H1 (cell line): ENCODE results near the gene SFT2D1. TPM values are rescaled to one million over a fixed set of nuclear protein-coding genes. Genes with fewer than 3 reads are reported as not detected.

Experiments used
- CTCF ChIA-PET: fragments of 300-600 bp; sonication (Branson Sonifier 250); formaldehyde crosslinking; loops from one replicate; lab custom pipeline; 2021; ENCODE audit not compliant: partially characterized antibody; lab: Charles Lee
- POLR2A ChIA-PET: fragments of 300-600 bp; sonication (Branson Sonifier 250); formaldehyde crosslinking; loops from one replicate; lab custom pipeline; 2021; ENCODE audit warnings: inconsistent platforms; ENCODE audit not compliant: partially characterized antibody; lab: Charles Lee
- DNase-seq, 2 experiments: peaks; one replicate each; pipeline versions ENCODE4 v3.0.0 to v3.0.0-alpha.2; 2010 to 2022; ENCODE audit warnings: low spot score in 2 of 2, low read depth in 1 of 2, mixed read lengths in 1 of 2
- FAIRE-seq: peaks from 2 replicates; lab custom pipeline; 2011; peaks lifted over from hg19 to GRCh38; lab: Jason Lieb, UNC
- H2AFZ ChIP-seq: 2 replicates; pipeline ENCODE4 v1.8.1; 2012; ENCODE audit warnings: low read length, inconsistent platforms
- H2AK5ac ChIP-seq: 2 replicates; pipeline ENCODE4 v1.6.1; 2013; ENCODE audit warnings: low read depth, low read length
- H2BK120ac ChIP-seq: replicated peaks from 2 replicates; pipeline ENCODE3; 2013; ENCODE audit warnings: low read depth, low read length, inconsistent platforms
- H2BK12ac ChIP-seq: 2 replicates; pipeline ENCODE4 v1.6.1; 2013; ENCODE audit warnings: low read depth, low read length
- H2BK15ac ChIP-seq: 2 replicates; pipeline ENCODE4 v1.6.1; 2013; ENCODE audit warnings: low read length
- H2BK20ac ChIP-seq: 2 replicates; pipeline ENCODE4 v1.6.1; 2013; ENCODE audit warnings: low read length
- H2BK5ac ChIP-seq: 2 replicates; pipeline ENCODE4 v1.6.1; 2013; ENCODE audit warnings: low read depth, low read length
- H3K14ac ChIP-seq: 2 replicates; pipeline ENCODE4 v1.6.1; 2013; ENCODE audit warnings: inconsistent platforms; ENCODE audit not compliant: insufficient read length
- H3K18ac ChIP-seq: 2 replicates; pipeline ENCODE4 v1.6.1; 2013; ENCODE audit warnings: low read length; ENCODE audit errors: extremely low read depth
- H3K23ac ChIP-seq: 2 replicates; pipeline ENCODE4 v1.6.1; 2013; ENCODE audit warnings: inconsistent platforms; ENCODE audit not compliant: insufficient read length
- H3K23me2 ChIP-seq: 2 replicates; pipeline ENCODE4 v1.6.1; 2013; ENCODE audit warnings: low read depth, low read length
- H3K27ac ChIP-seq: 2 replicates; pipeline ENCODE4 v1.6.1; 2011; ENCODE audit warnings: low read depth, low read length, inconsistent platforms
- H3K27me3 ChIP-seq, 4 experiments: replicated peaks in 1 of 4; 1 replicate in 1 of 4; 2 replicates in 3 of 4; pipeline versions ENCODE4 v1.6.1 to v1.8.1; 2011 to 2013; ENCODE audit warnings: low read length in 3 of 4, mild to moderate bottlenecking in 3 of 4, inconsistent platforms in 2 of 4, mixed read lengths in 2 of 4, moderate library complexity in 1 of 4; ENCODE audit not compliant: control insufficient read depth in 3 of 4, insufficient read depth in 3 of 4; ENCODE audit errors: extremely low read depth in 1 of 4
- H3K36me3 ChIP-seq, 4 experiments: 2 replicates each; pipeline versions ENCODE4 v1.6.1 to v1.8.1; 2011 to 2013; ENCODE audit warnings: mild to moderate bottlenecking in 4 of 4, low read length in 3 of 4, moderate library complexity in 2 of 4, control low read depth in 1 of 4, inconsistent platforms in 1 of 4; ENCODE audit not compliant: insufficient read depth in 4 of 4, control insufficient read depth in 2 of 4
- H3K4ac ChIP-seq: replicated peaks from 2 replicates; pipeline ENCODE3; 2013; ENCODE audit warnings: low read length, low read depth, mixed read lengths, inconsistent platforms; ENCODE audit not compliant: insufficient read length
- H3K4me1 ChIP-seq, 4 experiments: replicated peaks in 1 of 4; 1 replicate in 1 of 4; 2 replicates in 3 of 4; pipeline versions ENCODE4 v1.6.1 to v1.8.1; 2011 to 2013; ENCODE audit warnings: low read length in 3 of 4, inconsistent platforms in 2 of 4, mixed read lengths in 1 of 4; ENCODE audit not compliant: insufficient read depth in 4 of 4, control insufficient read depth in 3 of 4
- H3K4me2 ChIP-seq, 2 experiments: 2 replicates each; pipeline versions ENCODE4 v1.6.1 to v1.8.1; 2011 to 2013; ENCODE audit warnings: low read depth in 2 of 2, low read length in 2 of 2, control low read depth in 1 of 2, inconsistent platforms in 1 of 2, mild to moderate bottlenecking in 1 of 2; ENCODE audit not compliant: insufficient read depth in 1 of 2
- H3K4me3 ChIP-seq, 4 experiments: fragments of 200-600, 300-600 bp in 1 of 4; sonication (generic), shearing (Covaris generic), sonication (Bioruptor Twin) in 1 of 4; 2 replicates each; pipeline versions ENCODE4 v1.5.1 to v1.8.1; 2011 to 2016; ENCODE audit warnings: low read length in 4 of 4, low read depth in 3 of 4, control low read depth in 2 of 4, inconsistent platforms in 2 of 4, mild to moderate bottlenecking in 2 of 4, mixed read lengths in 1 of 4, moderate library complexity in 1 of 4; ENCODE audit not compliant: insufficient read depth in 2 of 4; ENCODE audit errors: extremely low read depth in 1 of 4
- H3K56ac ChIP-seq: replicated peaks from 2 replicates; pipeline ENCODE3; 2013; ENCODE audit warnings: low read depth, mild to moderate bottlenecking, mixed read lengths, low read length, inconsistent platforms; ENCODE audit not compliant: insufficient read length
- H3K79me1 ChIP-seq: 2 replicates; pipeline ENCODE4 v1.6.1; 2013; ENCODE audit warnings: low read depth, low read length, control low read depth
- H3K79me2 ChIP-seq, 2 experiments: 2 replicates each; pipeline versions ENCODE4 v1.6.1 to v1.8.1; 2012 to 2013; ENCODE audit warnings: low read length in 2 of 2, mild to moderate bottlenecking in 2 of 2, inconsistent platforms in 1 of 2; ENCODE audit not compliant: insufficient read depth in 2 of 2, control insufficient read depth in 1 of 2
- H3K9ac ChIP-seq, 4 experiments: replicated peaks in 1 of 4; 1 replicate in 1 of 4; 2 replicates in 3 of 4; pipeline versions ENCODE4 v1.6.1 to v1.8.1; 2011 to 2013; ENCODE audit warnings: low read depth in 3 of 4, low read length in 3 of 4, control low read depth in 2 of 4, mild to moderate bottlenecking in 2 of 4, moderate library complexity in 2 of 4, inconsistent platforms in 1 of 4; ENCODE audit errors: extremely low read depth in 1 of 4
- H3K9me3 ChIP-seq, 2 experiments: 2 replicates each; pipeline versions ENCODE4 v1.6.1 to v1.8.1; 2012 to 2013; ENCODE audit warnings: mild to moderate bottlenecking in 2 of 2, moderate library complexity in 2 of 2, control low read depth in 1 of 2, inconsistent platforms in 1 of 2, low read depth in 1 of 2, low read length in 1 of 2, mixed read lengths in 1 of 2; ENCODE audit not compliant: insufficient read depth in 2 of 2
- H4K20me1 ChIP-seq, 2 experiments: replicated peaks in 1 of 2; 2 replicates each; pipeline versions ENCODE3 to v1.8.1; 2011 to 2013; ENCODE audit warnings: inconsistent platforms in 2 of 2, low read length in 2 of 2, mild to moderate bottlenecking in 1 of 2; ENCODE audit not compliant: insufficient read depth in 2 of 2, control insufficient read depth in 1 of 2
- H4K5ac ChIP-seq: 2 replicates; pipeline ENCODE4 v1.6.1; 2013; ENCODE audit warnings: low read length, low read depth, mixed read lengths, inconsistent platforms; ENCODE audit not compliant: insufficient read length
- H4K8ac ChIP-seq: 2 replicates; pipeline ENCODE4 v1.8.0; 2013; ENCODE audit warnings: mild to moderate bottlenecking, moderate library complexity, low read length, inconsistent platforms; ENCODE audit not compliant: insufficient read depth; ENCODE audit errors: extremely low read depth
- H4K91ac ChIP-seq: replicated peaks from 2 replicates; pipeline ENCODE3; 2013; ENCODE audit warnings: low read length, mixed read lengths, inconsistent platforms; ENCODE audit not compliant: insufficient read length
- BRCA1 ChIP-seq: IDR thresholded peaks from 2 replicates; pipeline ENCODE4 v1.6.1; 2012; ENCODE audit warnings: low read depth, low read length, improper control_type of control experiment
- CTBP2 ChIP-seq: IDR thresholded peaks from 2 replicates; pipeline ENCODE4 v1.7.0; 2011; ENCODE audit warnings: borderline replicate concordance, mild to moderate bottlenecking, moderate library complexity, mixed read lengths, low read length; ENCODE audit not compliant: insufficient read depth, insufficient read length
- GABPA ChIP-seq: IDR thresholded peaks from 2 replicates; pipeline ENCODE4 v1.6.1; 2011; ENCODE audit warnings: mild to moderate bottlenecking, low read length, moderate library complexity, borderline replicate concordance; ENCODE audit not compliant: insufficient read depth
- GTF2F1 ChIP-seq: IDR thresholded peaks from 2 replicates; pipeline ENCODE4 v1.6.1; 2012; ENCODE audit warnings: low read depth, low read length, improper control_type of control experiment, borderline replicate concordance
- HDAC2 ChIP-seq, 2 experiments: fragments of 300-600 bp in 1 of 2; sonication (generic) in 1 of 2; IDR thresholded peaks; 2 replicates each; pipeline ENCODE4 v1.6.1; 2011 to 2012; ENCODE audit warnings: low read depth in 2 of 2, low read length in 2 of 2, mild to moderate bottlenecking in 2 of 2, moderate library complexity in 2 of 2, borderline replicate concordance in 1 of 2, inconsistent platforms in 1 of 2
- KDM1A ChIP-seq: fragments of 200-600, 300-600 bp; sonication (generic); IDR thresholded peaks from 2 replicates; pipeline ENCODE4 v1.7.1; 2016; ENCODE audit warnings: mild to moderate bottlenecking, low read length, borderline replicate concordance
- NANOG ChIP-seq: IDR thresholded peaks from 2 replicates; pipeline ENCODE4 v1.6.1; 2011; ENCODE audit warnings: low read length, low read depth, mild to moderate bottlenecking, inconsistent platforms; ENCODE audit not compliant: insufficient read depth, poor library complexity, severe bottlenecking
- PHF8 ChIP-seq: fragments of 200-600 bp; sonication (generic); conservative IDR thresholded peaks from 2 replicates; pipeline ENCODE4 v1.7.1; 2012; ENCODE audit warnings: low read depth, mild to moderate bottlenecking, inconsistent platforms, low read length, moderate library complexity
- SIRT6 ChIP-seq: IDR thresholded peaks from one replicate; pipeline ENCODE4 v1.7.1; 2012; ENCODE audit warnings: low read length, inconsistent platforms
- TBP ChIP-seq: IDR thresholded peaks from 2 replicates; pipeline ENCODE4 v1.6.1; 2011; ENCODE audit warnings: low read depth, low read length, improper control_type of control experiment
- TEAD4 ChIP-seq: IDR thresholded peaks from 2 replicates; pipeline ENCODE4 v1.6.1; 2012; ENCODE audit warnings: low read depth, low read length, inconsistent platforms, mixed read lengths
- WGBS, 2 experiments: shearing (Covaris generic) in 1 of 2; methylation state at CpG; one replicate each; pipeline versions ENCODE4 v1.1.6 to v1.1.7; 2013 to 2015; ENCODE audit warnings: low lambda C conversion rate in 2 of 2, mixed read lengths in 2 of 2, inconsistent platforms in 1 of 2, low coverage in 1 of 2, missing lambda C conversion rate in 1 of 2; ENCODE audit not compliant: insufficient replicate concordance in 2 of 2, insufficient coverage in 1 of 2, insufficient read length in 1 of 2; ENCODE audit errors: extremely low coverage in 1 of 2, missing lambda C conversion rate in 1 of 2; 5-methylcytosine and 5-hydroxymethylcytosine counted together
- polyA plus RNA-seq, 7 experiments: library from polyadenylated mRNA; depleted of rRNA in 3 of 7; stranded (reverse) in 5 of 7; unstranded in 2 of 7; fragments of >200 nt in 5 of 7; fragments of 200-250 nt in 2 of 7; gene quantifications; 1 replicate in 5 of 7; 2 replicates in 1 of 7; 4 replicates in 1 of 7; pipeline versions ENCODE4 v1.2.1 to v1.2.3, GENCODE V29; 2011 to 2013; ENCODE audit warnings: missing spikeins in 2 of 7, mixed read lengths in 2 of 7
- total RNA-seq: library from RNA; stranded (reverse); fragmentation: NEBNext Ultra II Directional; extraction: Animal tissue kit (Norgen Biotek cat#: 25700); gene quantifications from 2 replicates; pipeline ENCODE4 v1.2.1, GENCODE V29; 2021

The SFT2D1 gene
- total and polyA plus RNA-seq, 2 of the 8 experiments (the other 6 are each of a cell fraction or from before 2014, with no cell fraction given): 52.3 to 76.1 TPM

DNA sequence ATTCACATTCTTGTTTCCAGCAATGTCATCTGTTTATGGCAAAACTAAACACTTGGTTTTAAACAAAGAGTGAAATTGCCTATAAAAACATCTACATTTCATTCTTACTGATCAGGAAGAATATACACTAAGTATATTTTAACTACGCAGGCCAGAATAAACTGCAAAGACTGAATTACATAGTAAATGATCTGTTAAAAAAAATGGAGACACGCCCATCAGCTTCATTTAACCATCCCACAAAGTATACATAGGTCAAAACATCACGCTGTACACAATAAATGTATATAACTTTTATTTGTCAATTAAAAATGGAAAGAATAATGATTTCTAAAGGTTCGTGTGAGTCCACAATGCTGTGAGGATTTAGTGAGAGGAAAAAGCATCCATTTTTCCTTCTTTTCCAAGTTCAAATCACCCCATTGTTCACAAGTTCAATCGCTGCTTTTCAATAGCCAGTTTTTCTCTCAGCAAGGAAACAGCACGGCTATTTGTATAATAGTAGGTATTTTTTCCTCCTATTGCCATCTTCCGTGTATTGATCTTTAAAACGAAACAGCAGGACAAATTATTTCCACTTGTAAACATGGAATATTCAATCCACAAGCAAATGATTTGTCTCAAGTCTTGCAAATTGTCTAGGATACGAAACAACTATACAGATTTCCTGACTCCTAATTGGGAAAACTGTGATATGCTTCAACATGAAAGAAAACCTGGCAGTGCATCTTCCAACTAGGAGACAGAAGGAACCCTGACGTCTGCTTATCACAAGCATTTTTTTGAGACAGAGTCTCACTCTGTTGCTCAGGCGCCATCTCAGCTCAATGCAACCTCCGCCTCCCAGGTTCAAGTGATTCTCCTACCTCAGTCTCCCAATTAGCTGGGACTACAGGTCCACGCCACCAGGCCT is 10.6 kb downstream of the SFT2D1 start:
- H3K27ac ChIP-seq: no peak overlapping the region
- no peak for FAIRE-seq
- TF ChIP-seq GABPA (no peak), NANOG (no peak), TEAD4 (no peak), HDAC2 (IDR thresholded peaks at IDR 0.05; ENCODE audit: borderline replicate concordance in 1 of 2, low read depth in 2 of 2, low read length in 2 of 2) (no peak), PHF8 (no peak), BRCA1 (no peak), SIRT6 (no peak), CTBP2 (no peak), TBP (no peak), GTF2F1 (no peak), KDM1A (no peak)

More for the DNA sequence above, 10.6 kb downstream of the SFT2D1 start:
- 74% methylated on average over 13 of the region's 13 CpGs; no CpG with 5 or more reads in 1 of the 2 experiments for WGBS, 2 experiments
- H2BK5ac ChIP-seq: no peak overlapping the region
- H2BK15ac ChIP-seq: no peak overlapping the region
- H3K18ac ChIP-seq: no peak overlapping the region
- no peak overlapping the region for H3K56ac ChIP-seq
- no peak overlapping the region for H3K14ac ChIP-seq
- H4K8ac ChIP-seq: no peak overlapping the region
- no peak overlapping the region for H2BK120ac ChIP-seq
- no peak overlapping the region for H4K5ac ChIP-seq
- H4K20me1 ChIP-seq: peaks cover 16 to 18% of the 10 kb centered on the region in 2 experiments
- H2BK12ac ChIP-seq: no peak overlapping the region
- peaks cover 0 to 6% (median 4%) of the 10 kb centered on the region in 4 experiments; a peak in 3 of 7 replicates for H3K4me1 ChIP-seq
- no peak overlapping the region for H3K9ac ChIP-seq
- H3K4me2 ChIP-seq: peak overlapping the region in 1 of 2 experiments; percentile 5; a peak in 1 of 4 replicates
- H3K9me3 ChIP-seq: no peaks in the 10 kb centered on the region
- ChIA-PET CTCF (interaction anchor here (1.3 to 1.7 kb wide), 5 partner anchors 16 to 69 kb away, joined by 4 to 6 read pairs (median 6); no protein-coding TSS in a partner anchor), POLR2A (interaction anchor here (1.1 to 2.9 kb wide), 4 partner anchors 12 to 29 kb away, joined by 3 to 10 read pairs (median 4); no protein-coding TSS in a partner anchor)
- H2AK5ac ChIP-seq: no peak overlapping the region
- no peak for DNase-seq
- H3K36me3 ChIP-seq: peaks cover 0 to 21% (median 10%) of the 10 kb centered on the region in 4 experiments; a peak in 5 of 8 replicates
- H3K4me3 ChIP-seq: no peak overlapping the region
- H3K79me2 ChIP-seq: peaks cover 9 to 94% of the 10 kb centered on the region in 2 experiments
- no peak overlapping the region for H4K91ac ChIP-seq
- H3K79me1 ChIP-seq: peaks cover 8% of the 10 kb centered on the region; the same call in 1 of the 2 replicates
- no peak overlapping the region for H2BK20ac ChIP-seq
- H3K23ac ChIP-seq: no peak overlapping the region
- no peak overlapping the region for H3K4ac ChIP-seq
- H2AFZ ChIP-seq: no peak overlapping the region
- no peaks in the 10 kb centered on the region for H3K23me2 ChIP-seq
- H3K27me3 ChIP-seq: no peaks in the 10 kb centered on the region
